Renal cortical epithelial cell (primary cell): Measurements from ENCODE around the gene FITM2. TPM values are rescaled to one million over a fixed set of nuclear protein-coding genes. Genes with fewer than 3 reads are reported as not detected.
A peak's percentile ranks its signal among the peaks of the same experiment; 100 is the strongest.
"Not testable (repeated sequence)": the region's sequence is repeated elsewhere in the genome, so short reads cannot be mapped to it uniquely, and the experiment has no call there.

Experiments used
- DNase-seq: peaks from one replicate; pipeline ENCODE4 v3.0.0-alpha.2; 2011; ENCODE audit warnings: low read depth
- total RNA-seq: library from RNA; depleted of rRNA; stranded (reverse); fragments of >200 nt; gene quantifications from 2 replicates; pipeline ENCODE4 v1.2.3, GENCODE V29; 2014

Gene FITM2
- total RNA-seq, 1 donor from 2014 or later: 8.5 TPM

DNA sequence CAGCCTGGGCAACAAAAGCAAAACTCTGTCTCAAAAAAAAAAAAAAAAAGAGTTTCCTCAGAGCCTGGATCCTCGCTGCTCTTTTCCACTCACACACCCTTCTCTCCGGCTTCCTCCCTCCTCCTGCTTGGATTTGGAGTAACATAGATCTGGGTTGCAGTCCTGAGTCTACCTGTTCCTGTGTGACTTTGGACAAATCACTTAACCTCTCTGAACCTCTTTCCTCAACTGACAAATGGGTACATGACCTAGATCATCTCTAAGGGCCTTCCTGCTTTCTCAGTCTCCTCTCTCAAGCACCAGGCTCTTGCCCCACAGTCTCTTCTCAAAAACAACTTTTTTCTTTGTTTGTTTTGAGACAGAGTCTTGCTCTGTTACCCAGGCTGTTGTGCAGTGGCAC is 20.2 kb upstream of the FITM2 start:
- DNase-seq: no peak

DNA sequence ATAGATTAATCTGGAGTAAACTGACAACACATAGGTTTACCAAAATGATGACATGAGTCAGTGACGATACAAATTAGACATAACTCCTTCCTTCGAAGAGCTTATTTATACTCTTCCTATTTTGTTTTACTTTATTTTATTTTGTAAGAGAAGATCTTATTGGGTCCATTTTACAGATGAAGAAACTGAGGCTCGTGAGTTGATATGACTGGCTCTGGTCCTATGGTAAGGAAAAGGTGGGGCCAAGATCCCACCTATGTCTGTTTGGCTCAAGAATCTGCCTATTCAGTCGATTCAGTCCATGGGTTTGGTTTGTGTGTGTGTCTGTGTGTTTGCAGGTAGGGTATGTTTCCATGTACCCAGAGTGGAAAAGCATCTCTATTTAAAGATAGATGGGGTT is 17.4 kb upstream of the FITM2 start:
- DNase-seq: no peak

GRCh38 chr20:44327748-44328147 is 16.7 kb upstream of the FITM2 start:
- DNase-seq: not testable (repeated sequence)

DNA sequence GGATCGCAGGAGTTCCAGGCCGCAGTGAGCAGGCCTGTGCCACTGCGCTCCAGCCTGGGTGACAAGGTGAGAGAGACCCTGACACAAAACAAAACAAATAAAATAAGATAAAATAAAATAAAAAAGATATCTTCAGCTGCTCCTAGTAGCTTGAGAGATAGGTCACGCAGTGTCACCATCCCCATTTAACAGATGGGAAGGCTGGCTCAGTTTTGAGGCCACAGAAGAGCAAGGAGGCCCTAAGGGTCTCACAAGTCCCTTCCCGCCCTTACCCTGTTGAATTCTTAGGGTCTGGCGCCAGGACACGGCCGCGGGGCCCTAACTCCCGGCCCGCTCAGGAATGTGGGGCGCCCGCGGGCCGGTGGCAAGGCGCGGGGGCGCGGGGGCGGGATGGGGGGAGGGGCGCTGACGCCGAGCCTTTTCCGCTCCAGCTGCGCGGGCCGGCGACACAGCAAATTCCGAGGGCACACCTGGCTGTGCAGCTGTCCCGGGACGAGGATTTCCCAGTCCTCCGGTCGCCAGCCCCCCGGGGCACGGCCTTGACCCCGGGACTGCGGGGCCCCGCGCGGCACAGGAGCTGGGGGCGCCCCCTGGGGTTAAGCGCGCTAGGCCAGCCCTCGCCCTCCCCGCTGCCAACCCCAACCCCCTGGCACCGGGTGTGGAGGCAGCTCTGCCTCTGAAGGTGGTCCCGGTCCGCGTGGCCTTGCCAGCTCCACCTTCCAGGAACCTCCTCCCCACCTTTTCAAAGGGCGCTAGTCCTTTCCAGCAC is 15.6 kb upstream of the FITM2 start:
- no peak for DNase-seq

DNA sequence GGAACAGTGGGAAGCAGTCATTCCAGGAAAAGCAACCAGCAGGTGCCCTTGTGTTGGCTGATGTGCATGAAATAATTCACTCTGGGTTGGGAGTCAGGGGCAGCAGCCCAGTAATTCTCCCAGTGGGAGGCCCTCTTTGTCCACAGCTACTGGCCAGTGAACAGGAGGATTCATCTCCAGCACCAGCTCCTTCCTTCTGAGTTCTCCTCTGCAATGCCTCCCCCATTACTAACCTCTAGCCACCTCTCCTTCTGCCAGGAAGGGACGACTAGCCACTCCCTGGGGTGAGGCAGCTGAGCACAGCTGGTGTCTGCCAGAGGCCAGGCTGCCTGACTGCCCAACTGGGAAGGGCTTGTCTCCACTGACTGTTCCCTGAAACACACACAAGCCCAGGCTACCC is 13.3 kb upstream of the FITM2 start:
- DNase-seq: no peak

DNA sequence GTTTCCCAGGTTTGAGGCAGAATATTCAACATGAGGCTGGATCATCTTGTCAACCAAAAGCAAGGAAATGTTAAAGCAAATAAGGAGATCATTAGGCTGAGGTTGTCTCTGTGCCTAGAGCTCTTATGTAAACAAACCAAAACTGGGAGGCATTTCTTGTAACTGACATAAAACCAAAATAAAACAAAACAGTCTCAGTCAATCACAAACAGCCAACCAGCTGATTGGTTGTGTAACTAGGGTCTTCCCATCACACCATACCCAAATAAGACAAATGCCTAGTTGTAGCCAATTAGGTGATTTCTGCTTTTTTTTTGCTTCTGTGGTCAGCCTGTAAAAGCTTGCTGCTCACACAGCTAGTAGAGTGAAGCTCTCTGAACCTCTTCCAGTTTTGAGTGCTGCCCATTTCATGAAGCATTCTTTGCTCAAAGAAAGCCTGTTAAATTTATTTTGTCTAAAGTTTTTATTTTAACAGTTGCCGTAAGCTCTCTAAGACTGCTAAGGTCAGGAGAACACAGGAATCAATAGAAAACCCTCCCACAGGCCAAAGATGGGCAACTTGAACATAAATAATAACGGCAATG is 8.9 kb upstream of the FITM2 start:
- no peak for DNase-seq

GRCh38 chr20:44314870-44315269 is 3.9 kb upstream of the FITM2 start:
- no peak for DNase-seq

DNA sequence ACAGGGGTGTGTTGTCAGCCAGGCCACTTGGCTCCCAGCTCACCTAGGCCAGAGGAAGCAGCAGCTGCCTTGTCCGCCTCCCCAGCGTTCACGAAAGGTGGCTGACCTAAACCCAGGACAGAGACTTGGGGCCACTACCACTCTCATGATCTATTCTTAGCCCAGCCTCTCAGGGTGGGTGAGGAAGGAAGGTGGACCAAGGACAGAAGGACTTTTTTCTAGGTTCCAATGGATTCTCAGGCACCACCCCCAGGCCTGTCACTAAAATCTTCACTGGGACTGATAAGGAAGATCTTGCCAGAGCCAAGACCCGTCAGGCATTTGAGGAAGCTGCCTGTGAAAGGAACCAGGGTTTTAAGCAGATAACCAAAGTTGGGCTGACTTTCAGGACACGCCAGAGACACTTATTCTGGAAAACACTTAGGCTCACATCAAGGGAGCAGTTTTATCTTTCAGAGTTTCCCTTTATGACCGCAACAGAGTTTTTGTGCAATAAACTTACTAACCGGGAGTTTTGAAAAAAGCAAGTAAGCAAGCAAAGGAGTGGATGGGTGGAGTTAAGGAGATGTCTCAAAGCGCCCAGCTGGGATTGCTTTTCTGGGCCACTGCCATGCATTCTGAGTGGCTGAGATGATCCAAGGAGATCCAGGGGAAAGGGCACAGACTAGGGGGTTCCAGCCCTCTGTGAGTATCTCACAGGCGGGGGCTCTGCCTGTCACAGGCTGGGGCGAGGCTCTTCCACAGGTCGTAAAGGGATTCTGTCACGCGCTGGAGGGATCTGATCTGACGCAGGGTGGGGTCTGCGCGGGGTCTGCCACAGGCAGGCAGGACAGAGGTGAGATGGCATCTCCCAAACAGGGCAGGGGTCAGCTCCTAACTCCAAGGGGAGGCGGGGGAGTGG is 989 bp downstream of the FITM2 start:
- DNase-seq: no peak

- no peak for DNase-seq
Measured at GRCh38 chr20:44306927-44307326, 4.1 kb downstream of the FITM2 start.

GRCh38 chr20:44304383-44304782 is 6.6 kb downstream of the FITM2 start:
- DNase-seq: no peak

DNA sequence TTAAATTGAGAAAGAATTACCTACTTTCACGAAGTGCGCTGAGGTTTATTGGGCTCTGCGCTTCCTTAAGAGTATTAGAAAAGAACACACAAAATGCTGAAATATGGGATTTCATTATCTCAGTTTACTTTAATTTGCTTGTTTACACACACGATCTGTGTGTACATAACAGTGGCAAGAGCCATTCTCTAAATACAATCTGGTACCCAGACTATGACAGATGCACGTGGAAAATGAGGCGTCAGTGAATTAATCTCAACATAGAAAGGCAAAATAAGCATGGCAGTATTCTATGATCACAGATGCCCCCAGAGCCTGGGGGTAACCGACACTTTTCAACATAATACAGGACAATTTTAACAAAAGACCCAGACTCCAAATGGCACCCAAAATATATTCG is 8.3 kb downstream of the FITM2 start:
- no peak for DNase-seq

DNA sequence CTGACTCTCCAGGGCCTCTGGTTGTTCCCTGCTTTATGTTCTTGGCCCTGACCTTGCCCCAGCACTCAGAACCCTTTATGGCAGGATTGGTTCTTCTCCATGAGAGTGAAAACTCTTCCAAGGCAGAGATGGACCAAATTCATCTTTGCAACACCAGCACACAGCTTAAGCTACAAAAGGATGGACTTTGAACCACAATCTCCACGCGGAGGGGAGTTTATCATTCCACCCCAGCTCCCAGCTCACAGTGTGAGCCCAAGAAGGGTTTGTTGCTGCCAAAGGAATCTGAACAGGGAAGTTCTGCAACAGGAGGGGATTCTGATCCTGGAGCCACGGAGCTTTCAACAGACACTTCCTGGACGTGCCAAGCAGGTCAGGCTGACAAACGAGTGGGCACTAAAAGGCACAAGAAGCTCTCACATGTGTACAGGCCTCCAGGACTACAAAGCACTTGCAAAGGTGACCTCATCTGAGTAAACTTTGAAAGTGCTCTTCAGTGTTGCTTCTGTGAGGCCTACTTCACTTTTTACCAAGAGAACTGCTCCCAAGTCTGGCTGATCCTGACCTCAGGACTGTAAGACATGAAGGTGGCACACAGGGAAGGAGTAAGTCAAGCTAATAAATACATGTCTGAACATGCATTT is 8.9 kb downstream of the FITM2 start:
- DNase-seq: no peak

GRCh38 chr20:44301285-44301684 is 9.7 kb downstream of the FITM2 start:
- DNase-seq: no peak

GRCh38 chr20:44299011-44299535 is 11.9 kb downstream of the FITM2 start:
- not testable (repeated sequence) for DNase-seq

GRCh38 chr20:44297721-44298120 is 13.3 kb downstream of the FITM2 start:
- no peak for DNase-seq

DNA sequence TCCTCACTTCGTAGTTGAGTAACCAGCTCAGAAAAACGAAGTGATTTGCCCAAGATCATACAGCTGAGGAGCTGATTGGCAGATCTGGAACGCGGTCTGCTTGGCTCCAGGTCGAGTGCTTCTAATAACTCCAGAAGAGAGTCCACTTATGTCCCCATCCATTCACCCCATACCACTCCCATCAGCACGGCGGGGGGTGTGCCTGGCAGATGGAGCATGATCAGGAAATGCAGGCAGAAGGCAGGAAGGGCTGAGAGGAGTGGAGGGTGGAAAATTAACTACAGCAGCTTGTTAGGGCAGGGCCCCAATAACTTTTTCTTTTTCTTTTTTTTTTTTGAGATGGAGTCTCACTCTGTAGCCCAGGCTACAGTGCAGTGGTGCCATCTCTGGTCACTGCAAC is 15.0 kb downstream of the FITM2 start:
- no peak for DNase-seq

- DNase-seq: no peak
Measured at GRCh38 chr20:44291754-44292153, 19.2 kb downstream of the FITM2 start.

GRCh38 chr20:44288252-44288651 is 22.8 kb downstream of the FITM2 start:
- no peak for DNase-seq

DNA sequence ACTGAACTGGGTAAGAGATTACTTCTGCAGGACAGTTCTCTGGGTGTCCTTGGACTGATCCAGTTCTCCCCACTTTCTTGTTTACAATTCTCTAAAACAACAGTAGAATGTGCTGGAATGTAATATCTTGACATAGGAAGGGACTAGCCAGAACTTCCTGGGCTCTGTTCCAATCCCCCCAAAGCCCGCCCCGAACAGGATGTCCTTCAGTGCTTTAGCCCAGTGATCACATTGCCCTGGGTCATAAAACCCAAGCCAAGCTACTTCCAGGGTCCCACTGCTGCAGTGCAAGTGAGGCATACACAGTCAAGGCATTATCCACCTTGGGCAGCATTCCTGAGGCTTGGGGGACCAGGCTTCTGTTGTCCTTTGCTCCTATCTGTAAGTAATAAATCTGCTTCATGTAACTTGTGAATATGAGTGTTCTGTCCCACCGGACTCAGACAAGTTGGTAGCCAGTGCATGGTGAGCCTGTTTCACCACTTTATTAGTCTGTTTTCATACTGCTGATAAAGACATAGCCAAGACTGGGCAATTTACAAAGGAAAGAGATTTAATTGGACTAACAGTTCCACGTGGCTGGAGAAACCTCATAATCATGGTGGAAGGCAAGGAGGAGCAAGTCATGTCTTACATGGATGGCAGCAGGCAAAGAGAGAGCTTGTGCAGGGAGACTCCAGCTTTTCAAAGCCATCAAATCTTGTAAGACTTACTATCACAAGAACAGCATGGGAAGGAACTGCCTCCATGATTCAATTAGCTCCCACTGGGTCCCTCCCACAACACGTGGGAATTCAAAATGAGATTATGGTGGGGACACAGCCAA is 23.5 kb downstream of the FITM2 start:
- peak; percentile 41 for DNase-seq

DNA sequence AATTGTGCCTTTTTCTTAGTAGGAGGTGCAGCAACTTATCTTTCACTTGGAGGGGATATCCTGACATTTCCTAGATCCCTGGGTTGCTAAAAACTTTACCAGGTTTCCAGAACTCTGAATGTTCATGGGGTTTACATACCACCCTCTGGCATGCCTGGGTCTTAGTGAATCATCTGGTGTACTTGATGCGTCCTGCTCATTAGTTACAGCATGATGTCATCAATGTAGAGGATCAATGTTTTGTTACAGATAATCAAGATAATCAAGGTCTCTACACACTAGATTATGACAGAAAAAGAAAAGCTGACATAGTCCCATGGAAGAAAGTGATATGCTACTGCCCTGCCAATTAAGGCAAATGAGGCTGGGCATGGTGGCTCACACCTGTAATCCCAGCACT is 27.0 kb downstream of the FITM2 start:
- DNase-seq: no peak

- no peak for DNase-seq
Measured at GRCh38 chr20:44282192-44282591, 28.8 kb downstream of the FITM2 start.
